ENCODE data around the gene SFTPB.

The SFTPB gene

GRCh38 chr2:85694052-85695025 lies 26.3 kb upstream of the SFTPB start, which contains the start of gene GNLY:
Gene GNLY (plus strand): TSS chr2:85694358. CDS start chr2:85694419, 61 bp downstream.
- Histone ChIP-seq H3K27ac (no peak within 1 kb of the TSS), H4K20me1 (no peaks in the 10 kb centered on the region), H3K36me3 (no peaks in the 10 kb centered on the region), H3K4me1 (peaks cover 14% of the 10 kb centered on the region), H3K4me3 (no peak within 1 kb of the TSS), H3K9ac (no peak within 1 kb of the TSS), H3K27me3 (no peaks in the 10 kb centered on the region), H3K4me2 (no peak within 1 kb of the TSS), H3K9me3 (no peaks in the 10 kb centered on the region)
- no peak for TF ChIP-seq Cebpa-rat (IDR thresholded peaks at IDR 0.05)

- H3K27ac ChIP-seq = no peak overlapping the region
- no peaks in the 10 kb centered on the region for H3K4me1 ChIP-seq
- H3K27me3 ChIP-seq = no peaks in the 10 kb centered on the region
- no peaks in the 10 kb centered on the region for H3K36me3 ChIP-seq
- no peak overlapping the region for H3K4me2 ChIP-seq
- TF ChIP-seq Cebpa-rat (IDR thresholded peaks at IDR 0.05) = no peak
- H3K9me3 ChIP-seq = no peaks in the 10 kb centered on the region
- no peak overlapping the region for H3K4me3 ChIP-seq
- no peak overlapping the region for H3K9ac ChIP-seq
- no peaks in the 10 kb centered on the region for H4K20me1 ChIP-seq
Measured at GRCh38 chr2:85692039-85692645, 24.1 kb upstream of the SFTPB start.

- Histone ChIP-seq H3K27me3 (no peaks in the 10 kb centered on the region), H3K4me2 (no peak overlapping the region), H3K4me3 (no peak overlapping the region), H3K9me3 (no peaks in the 10 kb centered on the region), H3K27ac (no peak overlapping the region), H3K36me3 (no peaks in the 10 kb centered on the region), H3K9ac (no peak overlapping the region), H4K20me1 (no peaks in the 10 kb centered on the region), H3K4me1 (no peaks in the 10 kb centered on the region)
- TF ChIP-seq Cebpa-rat (IDR thresholded peaks at IDR 0.05) = no peak
Measured at GRCh38 chr2:85690932-85691331, 22.9 kb upstream of the SFTPB start.

- Histone ChIP-seq H3K4me1 (no peaks in the 10 kb centered on the region), H3K27me3 (no peaks in the 10 kb centered on the region), H3K4me2 (no peak overlapping the region), H4K20me1 (no peaks in the 10 kb centered on the region), H3K9ac (no peak overlapping the region), H3K9me3 (no peaks in the 10 kb centered on the region), H3K36me3 (no peaks in the 10 kb centered on the region), H3K4me3 (no peak overlapping the region), H3K27ac (no peak overlapping the region)
- TF ChIP-seq Cebpa-rat (IDR thresholded peaks at IDR 0.05) = no peak
Measured at GRCh38 chr2:85684806-85685205, 16.8 kb upstream of the SFTPB start.

- no peaks in the 10 kb centered on the region for H3K27me3 ChIP-seq
- no peak overlapping the region for H3K4me3 ChIP-seq
- no peaks in the 10 kb centered on the region for H3K9me3 ChIP-seq
- H3K27ac ChIP-seq = no peak overlapping the region
- H4K20me1 ChIP-seq = no peaks in the 10 kb centered on the region
- H3K4me2 ChIP-seq = no peak overlapping the region
- H3K36me3 ChIP-seq = no peaks in the 10 kb centered on the region
- no peaks in the 10 kb centered on the region for H3K4me1 ChIP-seq
- no peak overlapping the region for H3K9ac ChIP-seq
- TF ChIP-seq Cebpa-rat (IDR thresholded peaks at IDR 0.05) = no peak
Measured at GRCh38 chr2:85684380-85684779, 16.4 kb upstream of the SFTPB start.

GRCh38 chr2:85682378-85682777 lies 14.4 kb upstream of the SFTPB start:
- no peaks in the 10 kb centered on the region for H3K4me1 ChIP-seq
- no peak for TF ChIP-seq Cebpa-rat (IDR thresholded peaks at IDR 0.05)
- no peaks in the 10 kb centered on the region for H3K36me3 ChIP-seq
- no peaks in the 10 kb centered on the region for H3K27me3 ChIP-seq
- H3K27ac ChIP-seq = no peak overlapping the region
- H3K9ac ChIP-seq = no peak overlapping the region
- H3K4me3 ChIP-seq = no peak overlapping the region
- H3K9me3 ChIP-seq = no peaks in the 10 kb centered on the region
- H3K4me2 ChIP-seq = no peak overlapping the region
- H4K20me1 ChIP-seq = no peaks in the 10 kb centered on the region

- no peak overlapping the region for H3K4me2 ChIP-seq
Measured at GRCh38 chr2:85681776-85682175, 13.8 kb upstream of the SFTPB start.

GRCh38 chr2:85681372-85681763 lies 13.4 kb upstream of the SFTPB start:
- no peak for TF ChIP-seq Cebpa-rat (IDR thresholded peaks at IDR 0.05)
- H4K20me1 ChIP-seq = no peaks in the 10 kb centered on the region
- no peaks in the 10 kb centered on the region for H3K9me3 ChIP-seq
- no peaks in the 10 kb centered on the region for H3K36me3 ChIP-seq
- no peak overlapping the region for H3K4me3 ChIP-seq
- no peak overlapping the region for H3K4me2 ChIP-seq
- H3K27ac ChIP-seq = no peak overlapping the region
- H3K27me3 ChIP-seq = no peaks in the 10 kb centered on the region
- H3K9ac ChIP-seq = no peak overlapping the region
- peaks cover 4% of the 10 kb centered on the region; the same call in 1 of the 2 replicates for H3K4me1 ChIP-seq

More at GRCh38 chr2:85681776-85682175, 13.8 kb upstream of the SFTPB start:
- Histone ChIP-seq H4K20me1 (no peaks in the 10 kb centered on the region), H3K9me3 (no peaks in the 10 kb centered on the region), H3K27ac (no peak overlapping the region), H3K9ac (no peak overlapping the region), H3K27me3 (no peaks in the 10 kb centered on the region), H3K4me1 (no peaks in the 10 kb centered on the region), H3K4me3 (no peak overlapping the region), H3K36me3 (no peaks in the 10 kb centered on the region)
- no peak for TF ChIP-seq Cebpa-rat (IDR thresholded peaks at IDR 0.05)

GRCh38 chr2:85680707-85681371 lies 12.8 kb upstream of the SFTPB start:
- no peak overlapping the region for H3K27ac ChIP-seq
- no peak overlapping the region for H3K4me3 ChIP-seq
- peaks cover 6% of the 10 kb centered on the region; the same call in 1 of the 2 replicates for H3K4me1 ChIP-seq
- no peaks in the 10 kb centered on the region for H3K27me3 ChIP-seq
- H4K20me1 ChIP-seq = no peaks in the 10 kb centered on the region
- no peaks in the 10 kb centered on the region for H3K36me3 ChIP-seq
- no peaks in the 10 kb centered on the region for H3K9me3 ChIP-seq
- H3K9ac ChIP-seq = no peak overlapping the region
- no peak for TF ChIP-seq Cebpa-rat (IDR thresholded peaks at IDR 0.05)
- H3K4me2 ChIP-seq = no peak overlapping the region
